ENCODE results near the gene SRC.

DNA sequence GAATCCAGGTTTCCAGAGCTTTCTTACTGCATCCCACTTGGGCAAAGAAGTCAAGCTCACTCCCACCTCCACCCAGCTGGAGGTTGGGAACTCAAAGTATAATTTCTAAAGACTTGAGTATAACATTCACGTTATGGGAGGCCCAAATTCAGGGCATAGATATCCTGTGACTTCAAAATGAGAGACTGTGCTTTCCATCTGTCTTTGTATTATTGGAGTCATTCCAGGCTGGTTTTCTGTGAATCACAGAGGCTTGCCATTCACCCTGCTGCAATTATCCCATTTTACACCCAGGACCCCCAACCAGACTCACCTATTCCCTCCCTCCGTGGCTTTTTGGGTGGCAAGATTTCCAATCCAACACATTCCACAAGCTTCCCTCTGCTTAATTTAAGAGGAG is 19.3 kb upstream of the SRC start:
- TF ChIP-seq ZFP3 (CRISPR knock-in tag; IDR thresholded peaks at IDR 0.05) (no peak), CSDC2 (CRISPR knock-in tag; IDR thresholded peaks at IDR 0.05) (no peak), RARB (CRISPR knock-in tag; IDR thresholded peaks at IDR 0.05) (no peak), ARNTL (CRISPR knock-in tag; IDR thresholded peaks at IDR 0.05; ENCODE audit: borderline replicate concordance, low read depth) (no peak), PPARA (CRISPR knock-in tag; IDR thresholded peaks at IDR 0.05; ENCODE audit: borderline replicate concordance) (no peak), ESRRG (CRISPR knock-in tag; IDR thresholded peaks at IDR 0.05) (no peak), GLIS3 (CRISPR knock-in tag; IDR thresholded peaks at IDR 0.05) (no peak)
